ENCODE data around the gene IL31.

The IL31 gene

GRCh38 chr12:122152754-122153153 lies 21.3 kb downstream of the IL31 start:
- DNase-seq, result no peak

GRCh38 chr12:122150127-122150681 lies 23.8 kb downstream of the IL31 start:
- no peak for DNase-seq

- no peak for DNase-seq
Measured at GRCh38 chr12:122148657-122149056, 25.4 kb downstream of the IL31 start.

GRCh38 chr12:122147514-122148290 lies 26.3 kb downstream of the IL31 start:
- no peak for DNase-seq

DNA sequence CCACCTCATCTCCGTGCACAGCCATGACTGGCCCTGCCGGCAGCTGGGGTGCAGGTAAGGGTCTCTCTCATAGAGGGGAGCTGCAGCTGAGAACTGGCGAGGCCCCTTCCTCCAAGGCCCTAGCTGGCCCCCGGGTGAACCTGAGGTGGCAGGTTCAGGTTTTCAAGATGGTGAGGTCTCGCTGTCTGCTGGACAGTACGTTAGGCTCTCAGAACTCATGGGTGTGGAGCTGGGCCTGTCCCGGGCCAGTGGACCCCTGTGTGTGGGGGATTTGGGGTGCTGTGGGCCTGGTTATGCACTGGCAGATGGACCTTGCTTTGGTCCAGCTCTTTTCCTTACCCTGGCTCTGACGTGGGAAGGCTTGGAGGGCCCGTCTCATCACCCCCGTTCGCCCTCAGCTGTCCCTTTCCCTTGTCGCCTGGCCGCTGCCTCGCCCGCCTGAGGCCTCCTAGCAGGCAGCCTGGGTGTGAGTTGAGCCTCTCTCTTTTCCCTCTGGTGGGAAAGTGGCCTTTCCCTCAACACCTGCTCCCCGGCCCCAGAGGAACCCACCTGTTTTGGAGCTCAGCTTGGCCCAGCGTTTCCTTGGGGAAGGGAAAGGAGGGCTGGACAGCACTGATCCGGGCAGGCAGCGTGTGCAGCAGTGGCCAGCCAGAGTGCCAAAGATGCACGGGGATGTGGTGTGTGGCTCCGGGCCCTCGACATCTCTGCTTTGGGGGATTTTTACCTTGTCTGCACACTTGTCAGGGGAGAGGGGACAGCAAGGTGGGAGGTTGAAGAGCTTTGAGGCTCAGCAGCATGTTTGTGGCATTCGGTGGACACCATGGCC lies 28.3 kb downstream of the IL31 start:
- DNase-seq, result no peak

- DNase-seq, result no peak
Measured at GRCh38 chr12:122144885-122145284, 29.1 kb downstream of the IL31 start.

GRCh38 chr12:122142857-122143256 lies 31.2 kb downstream of the IL31 start:
- no peak for DNase-seq

DNA sequence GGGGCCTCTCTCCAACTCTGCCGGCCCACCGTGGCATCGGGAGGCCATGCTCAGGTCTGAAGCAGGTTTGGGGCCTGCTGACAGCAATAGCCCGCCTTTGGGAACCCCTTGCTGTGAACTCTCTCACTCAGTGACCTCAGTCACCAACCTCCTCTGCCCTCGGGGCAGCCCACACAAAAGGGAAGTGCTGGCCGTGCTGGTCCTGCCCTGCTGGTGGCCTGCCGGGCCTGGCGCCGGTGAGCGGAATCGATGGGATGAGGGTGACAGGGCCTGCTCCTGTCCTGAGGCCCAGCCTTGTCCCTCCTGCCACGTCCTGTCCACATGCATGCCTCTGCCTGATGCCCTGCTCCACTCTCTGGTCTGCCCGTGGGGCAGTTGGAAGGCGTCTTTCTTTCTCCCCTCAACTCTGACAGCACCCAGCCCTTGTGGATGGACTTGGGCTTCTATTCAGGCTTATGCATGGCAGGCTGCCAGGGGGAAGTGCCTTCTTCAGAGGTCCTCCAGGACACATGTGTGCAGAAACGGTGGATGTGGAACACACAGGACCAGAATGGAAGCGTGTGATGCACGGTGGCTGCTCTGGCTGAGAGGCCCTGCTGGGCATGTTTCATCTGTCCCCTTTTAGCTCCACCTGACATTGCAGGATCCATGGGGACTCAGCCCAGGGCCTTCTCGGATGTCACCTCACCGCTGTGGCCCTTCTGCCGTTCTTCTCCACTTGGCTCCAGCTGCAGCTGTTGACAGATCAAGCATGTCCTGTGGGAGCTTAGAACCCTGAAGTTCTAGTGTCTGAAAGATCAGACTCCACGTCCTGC lies 31.9 kb downstream of the IL31 start:
- no peak for DNase-seq

- DNase-seq, result no peak
Measured at GRCh38 chr12:122140467-122141257, 33.4 kb downstream of the IL31 start.

DNA sequence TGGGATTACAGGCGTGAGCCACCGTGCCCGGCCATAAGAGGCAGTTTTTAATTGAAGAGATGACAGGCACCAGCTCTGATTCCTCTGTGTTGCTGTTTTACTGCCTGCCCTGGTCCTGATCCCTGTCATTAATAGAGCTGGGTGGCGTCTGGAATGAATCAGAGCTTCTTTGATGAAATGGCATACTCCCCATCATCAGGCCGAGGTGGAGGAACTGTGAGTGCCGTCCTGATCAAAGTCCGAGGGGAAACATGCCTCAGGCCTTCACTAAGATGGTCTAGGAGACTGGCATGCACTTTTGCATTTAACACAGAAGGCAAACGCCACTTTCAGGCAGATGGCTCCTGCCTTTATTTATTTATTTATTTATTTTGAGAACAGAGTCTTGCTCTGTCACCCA lies 34.1 kb downstream of the IL31 start:
- DNase-seq, result no peak

DNA sequence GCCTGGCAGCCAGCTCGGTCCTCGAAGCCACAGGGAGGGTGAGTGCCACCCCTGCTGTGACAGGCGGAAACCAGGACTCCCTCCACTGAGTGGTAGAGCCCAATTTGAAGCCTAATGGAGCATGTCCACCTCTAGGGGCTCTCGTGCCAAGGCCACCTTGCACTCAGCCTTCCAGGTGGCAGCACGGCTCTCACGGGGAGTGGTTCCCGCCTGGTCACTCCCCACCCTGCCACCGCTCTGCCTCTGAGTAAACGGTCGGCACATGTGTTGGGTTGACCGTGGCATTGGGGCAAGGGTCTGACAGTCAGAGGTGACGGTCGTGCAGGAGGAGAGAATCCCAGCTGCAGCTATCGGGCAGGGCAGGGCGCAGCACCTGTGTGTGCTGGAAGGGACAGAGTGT lies 34.8 kb downstream of the IL31 start:
- DNase-seq, result no peak

DNA sequence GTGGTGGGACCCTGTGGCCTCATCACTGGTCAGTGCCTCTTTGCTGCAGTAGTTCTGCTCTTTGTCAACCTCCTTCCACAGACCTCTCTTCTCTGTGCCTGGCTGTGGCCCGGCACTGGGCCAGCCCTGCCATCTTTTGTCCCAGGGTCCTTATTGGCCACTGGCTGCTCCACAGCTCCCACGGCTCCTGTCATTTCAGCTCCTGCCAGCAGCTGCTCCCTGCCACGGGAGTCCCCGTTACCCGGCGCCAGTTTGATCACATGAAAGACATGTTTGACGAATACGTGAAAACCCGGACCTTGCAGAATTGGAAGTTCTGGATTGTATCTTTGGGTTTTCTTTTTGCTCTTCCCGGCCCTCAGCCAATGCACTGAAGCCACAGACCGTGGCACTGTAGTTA lies 35.4 kb downstream of the IL31 start:
- DNase-seq, result no peak

GRCh38 chr12:122138181-122138580 lies 35.8 kb downstream of the IL31 start:
- no peak for DNase-seq

GRCh38 chr12:122137681-122138080 lies 36.3 kb downstream of the IL31 start:
- DNase-seq, result no peak

GRCh38 chr12:122137229-122137628 lies 36.8 kb downstream of the IL31 start:
- no peak for DNase-seq

- DNase-seq, result no peak
Measured at GRCh38 chr12:122135437-122136031, 38.5 kb downstream of the IL31 start.

DNA sequence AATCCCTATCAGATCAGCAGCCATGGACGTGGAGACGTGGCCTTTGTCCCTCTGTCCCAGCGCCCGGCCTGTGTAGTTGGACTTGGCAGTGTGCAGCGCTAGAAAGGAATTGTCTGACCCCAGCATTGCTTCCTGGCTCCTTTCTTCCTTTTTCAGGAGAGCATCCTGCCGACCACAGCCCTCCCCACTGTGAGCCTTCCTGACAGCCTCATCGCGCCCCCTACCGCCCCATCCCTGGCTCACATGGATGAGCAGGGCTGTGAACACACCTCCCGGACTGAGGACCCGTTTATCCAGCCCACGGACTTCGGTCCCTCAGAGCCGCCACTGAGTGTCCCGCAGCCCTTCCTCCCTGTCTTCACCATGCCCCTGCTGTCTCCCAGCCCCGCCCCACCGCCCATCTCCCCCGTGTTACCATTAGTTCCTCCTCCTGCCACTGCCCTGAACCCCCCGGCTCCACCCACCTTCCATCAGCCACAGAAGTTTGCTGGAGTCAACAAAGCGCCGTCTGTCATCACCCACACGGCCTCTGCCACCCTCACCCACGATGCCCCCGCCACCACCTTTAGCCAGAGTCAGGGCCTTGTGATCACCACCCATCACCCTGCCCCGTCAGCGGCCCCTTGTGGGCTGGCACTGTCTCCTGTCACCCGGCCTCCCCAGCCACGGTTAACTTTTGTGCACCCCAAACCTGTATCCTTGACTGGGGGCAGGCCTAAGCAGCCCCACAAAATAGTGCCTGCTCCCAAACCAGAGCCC lies 40.6 kb downstream of the IL31 start:
- DNase-seq, result no peak

DNA sequence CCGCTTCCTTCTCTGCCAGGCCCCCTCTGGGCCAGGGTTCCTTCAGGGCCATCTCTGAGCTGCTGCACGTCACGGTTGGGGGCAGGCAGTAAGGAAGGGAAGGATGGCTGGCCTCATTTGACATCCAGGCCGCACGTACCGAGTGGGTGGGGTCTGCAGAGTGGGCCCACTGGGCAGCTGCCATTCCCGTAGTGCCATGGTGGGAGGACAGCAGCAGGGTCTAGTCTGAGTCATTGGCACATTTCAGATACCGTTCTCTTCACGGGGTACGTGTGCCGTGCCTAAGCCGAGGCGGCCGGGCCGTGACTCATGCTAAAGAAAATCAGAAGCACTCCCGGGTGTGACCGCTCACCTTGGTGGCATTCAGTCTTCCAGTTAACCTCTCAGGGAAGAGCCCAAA lies 43.9 kb downstream of the IL31 start:
- DNase-seq, result no peak

DNA sequence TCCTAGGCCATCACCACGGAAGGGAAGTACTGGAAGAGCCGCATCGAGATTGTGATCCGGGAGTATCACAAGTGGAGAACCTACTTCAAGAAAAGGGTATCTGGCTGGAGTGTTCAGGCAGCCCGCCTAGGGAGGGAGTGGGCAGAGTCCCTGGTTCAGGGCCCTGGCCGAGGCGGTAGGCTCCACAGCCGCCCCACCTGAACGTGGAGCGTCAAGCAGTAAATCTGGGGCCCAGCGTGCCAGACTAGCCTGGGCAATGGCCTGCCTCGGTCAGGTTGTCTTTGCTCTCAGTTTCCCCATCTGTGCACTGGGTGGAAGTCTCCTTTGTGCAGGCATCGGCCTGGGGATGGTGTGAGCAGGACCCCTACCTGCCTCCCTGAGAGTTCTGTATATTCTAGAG lies 44.9 kb downstream of the IL31 start:
- DNase-seq, result no peak

- no peak for DNase-seq
Measured at GRCh38 chr12:122128481-122128880, 45.5 kb downstream of the IL31 start.

- DNase-seq, result no peak
Measured at GRCh38 chr12:122127839-122128238, 46.2 kb downstream of the IL31 start.

Data from NCI-H1694 (cell line).